MCF 10A (cell line): ENCODE measurements around the gene BCR. TPM values are rescaled to one million over a fixed set of nuclear protein-coding genes. Genes with fewer than 3 reads are reported as not detected.
A peak's percentile ranks its signal among the peaks of the same experiment; 100 is the strongest.

Experiments used
- BruUV-seq: library from RNA; stranded (reverse); fragments of 400-500 nt; replicated peaks from 2 replicates; lab custom pipeline; 2021; lab: Mats Ljungman, UMichigan
- CTCF ChIA-PET: fragments of 300-600 bp; sonication (Branson Sonifier 250); formaldehyde crosslinking; extraction: SDS; loops from one replicate; lab custom pipeline; 2021; ENCODE audit warnings: antibody characterized with exemption, inconsistent platforms; lab: Yijun Ruan, JAX
- POLR2A ChIA-PET: fragments of 300-600, 350-650 bp; sonication (Branson Sonifier 250); formaldehyde crosslinking; extraction: SDS; loops from one replicate; lab custom pipeline; 2020; ENCODE audit warnings: antibody characterized with exemption, inconsistent platforms; lab: Yijun Ruan, JAX
- DNase-seq: peaks from one replicate; pipeline ENCODE4 v3.0.0-alpha.2; 2018; ENCODE audit not compliant: unreplicated experiment
- H3K27ac Mint-ChIP-seq: one replicate; pipeline ENCODE4 v1.8.0; 2022; ENCODE audit warnings: mild to moderate bottlenecking, low read depth, mixed read lengths; ENCODE audit not compliant: unreplicated experiment
- H3K27me3 Mint-ChIP-seq: one replicate; pipeline ENCODE4 v1.8.0; 2022; ENCODE audit warnings: mixed read lengths; ENCODE audit not compliant: insufficient read depth, unreplicated experiment
- H3K36me3 Mint-ChIP-seq: one replicate; pipeline ENCODE4 v1.8.0; 2022; ENCODE audit warnings: mild to moderate bottlenecking, moderate library complexity, mixed read lengths; ENCODE audit not compliant: insufficient read depth, unreplicated experiment
- H3K4me1 Mint-ChIP-seq: one replicate; pipeline ENCODE4 v1.8.0; 2022; ENCODE audit warnings: mixed read lengths; ENCODE audit not compliant: insufficient read depth, unreplicated experiment
- H3K4me3 Mint-ChIP-seq: one replicate; pipeline ENCODE4 v1.8.0; 2022; ENCODE audit warnings: mild to moderate bottlenecking, moderate library complexity, mixed read lengths; ENCODE audit not compliant: unreplicated experiment
- H3K9me3 Mint-ChIP-seq: one replicate; pipeline ENCODE4 v1.8.0; 2022; ENCODE audit warnings: mixed read lengths; ENCODE audit not compliant: unreplicated experiment
- CTCF ChIP-seq: fragments of 200-600 bp; IDR thresholded peaks from one replicate; pipeline ENCODE4 v1.8.0; 2022; ENCODE audit warnings: antibody characterized with exemption, mild to moderate bottlenecking; ENCODE audit not compliant: unreplicated experiment
- intact Hi-C: fragments of 100-400 bp; cut with micrococcal nuclease; formaldehyde crosslinking; loops from 2 replicates; pipeline ENCODE4 v1.14.1; 2022
- total RNA-seq: library from RNA; stranded (reverse); gene quantifications from 2 replicates; pipeline ENCODE4 v1.2.3, GENCODE V29; 2022

The BCR gene
- total RNA-seq, 1 experiment from 2014 or later, result 77.9 TPM

GRCh38 chr22:23229646-23230045, 49.3 kb downstream of the BCR start:
- H3K4me3 Mint-ChIP-seq, result no peak overlapping the region
- CTCF ChIA-PET, result interaction anchor here (0.6 to 1.5 kb wide), 4 partner anchors 22 to 1358 kb away, joined by 3 to 5 read pairs (median 4); no protein-coding TSS in a partner anchor
- intact Hi-C loops, result loop anchor here (5.0 kb wide), 1 partner anchor 47 kb away; the partner anchor contains the start of gene BCR
- H3K36me3 Mint-ChIP-seq, result no peaks in the 10 kb centered on the region
- no TSS peak for BruUV-seq
- peaks cover 42% of the 10 kb centered on the region for H3K4me1 Mint-ChIP-seq
- TF ChIP-seq CTCF, result no peak
- H3K9me3 Mint-ChIP-seq, result peaks cover 9% of the 10 kb centered on the region
- POLR2A ChIA-PET, result interaction anchor here (1.1 to 1.3 kb wide), 3 partner anchors 9 to 14 kb away, joined by 4 to 5 read pairs (median 5); no protein-coding TSS in a partner anchor
- DNase-seq, result no peak
- no peak overlapping the region for H3K27ac Mint-ChIP-seq
- no peaks in the 10 kb centered on the region for H3K27me3 Mint-ChIP-seq

- Mint-ChIP-seq H3K27me3 (no peaks in the 10 kb centered on the region), H3K4me1 (peaks cover 34% of the 10 kb centered on the region), H3K4me3 (no peak overlapping the region), H3K27ac (no peak overlapping the region), H3K36me3 (no peaks in the 10 kb centered on the region), H3K9me3 (peaks cover 9% of the 10 kb centered on the region)
- BruUV-seq, result no TSS peak
- intact Hi-C loops, result no loop called here
- POLR2A ChIA-PET, result no interaction called here
- DNase-seq, result no peak
- TF ChIP-seq CTCF, result no peak
- CTCF ChIA-PET, result interaction anchor here (0.7 kb wide), 1 partner anchor 630 kb away, joined by 5 read pairs; no protein-coding TSS in a partner anchor
Observed at GRCh38 chr22:23230348-23231068, 50.2 kb downstream of the BCR start.

GRCh38 chr22:23231471-23232093, 51.3 kb downstream of the BCR start:
- Mint-ChIP-seq H3K9me3 (peaks cover 9% of the 10 kb centered on the region), H3K4me1 (peaks cover 24% of the 10 kb centered on the region), H3K27ac (peak overlapping the region; percentile 75), H3K36me3 (no peaks in the 10 kb centered on the region), H3K4me3 (no peak overlapping the region), H3K27me3 (no peaks in the 10 kb centered on the region)
- DNase-seq, result no peak
- ChIA-PET POLR2A (interaction anchor here (1.5 kb wide), 1 partner anchor 12 kb away, joined by 3 read pairs; no protein-coding TSS in a partner anchor), CTCF (no interaction called here)
- intact Hi-C loops, result no loop called here
- no TSS peak for BruUV-seq
- TF ChIP-seq CTCF, result no peak
